SKM-1 treated with dmso at 0.1 percent for 144 hours (cell line): ENCODE results near the gene TCHHL1.
"Not testable (repeated sequence)": the region's sequence is repeated elsewhere in the genome, so short reads cannot be mapped to it uniquely, and the experiment has no call there.

Experiments used
- DNase-seq: peaks from one replicate; lab custom pipeline; 2025; ENCODE audit not compliant: unreplicated experiment; lab: John Stamatoyannopoulos, UW

Gene TCHHL1

DNA sequence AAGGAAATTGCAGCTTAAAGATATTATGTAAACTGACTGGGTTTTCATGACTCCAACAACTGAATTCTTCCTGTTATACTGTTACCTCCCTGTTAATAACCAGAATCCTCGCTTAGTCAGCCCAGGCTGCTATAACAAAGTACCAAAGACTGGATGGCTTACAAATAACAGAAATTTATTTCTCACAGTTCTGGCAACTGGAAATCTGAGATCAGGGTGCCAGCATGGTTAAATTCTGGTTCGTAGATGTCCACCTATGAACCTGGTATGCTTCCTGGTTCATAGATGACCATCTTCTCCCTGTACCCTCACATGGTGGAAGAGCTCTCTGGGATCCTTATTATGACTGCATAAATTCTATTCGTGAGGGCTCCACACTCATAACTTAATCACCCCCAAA lies 8.1 kb upstream of the TCHHL1 start:
- DNase-seq: no peak

DNA sequence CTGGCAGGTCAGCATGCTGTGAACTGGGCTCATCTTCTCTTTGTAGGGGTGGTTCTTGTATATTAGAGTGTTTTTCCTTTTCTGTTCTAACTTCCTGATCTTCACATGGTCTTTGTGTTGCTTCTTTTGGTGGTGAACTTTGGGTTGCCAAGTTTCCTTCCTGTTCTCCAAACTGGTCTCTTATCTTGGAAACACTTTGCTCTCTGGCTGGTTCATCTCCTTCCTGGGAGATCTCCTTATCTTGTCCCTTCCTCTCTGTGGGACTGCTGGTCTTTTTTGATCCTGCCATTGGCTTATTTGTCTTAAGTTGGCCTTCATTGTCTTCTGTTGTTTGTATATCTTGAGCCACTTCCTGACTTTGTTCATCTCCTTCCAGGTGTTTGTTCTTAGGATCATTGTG lies 2.1 kb downstream of the TCHHL1 start:
- DNase-seq: no peak

DNA sequence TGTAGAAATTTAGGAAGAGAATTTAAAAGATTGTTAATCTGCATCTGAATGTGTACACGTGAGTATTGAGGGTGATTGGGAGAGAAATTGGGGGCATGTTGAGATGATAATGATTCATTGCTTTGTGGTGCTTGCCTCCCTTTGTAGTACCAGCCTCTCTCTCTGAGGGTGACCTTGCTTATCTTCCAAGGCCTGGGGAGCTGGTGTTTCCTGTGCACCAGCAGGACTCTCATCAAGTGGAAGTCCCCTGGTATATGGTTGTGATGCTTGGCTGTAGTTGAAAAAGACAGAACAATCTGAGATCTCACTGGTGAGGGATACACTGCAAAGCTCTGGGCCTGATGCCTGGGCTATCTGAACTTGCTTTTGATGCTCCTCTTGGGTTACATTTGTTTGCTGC lies 4.0 kb downstream of the TCHHL1 start:
- DNase-seq: no peak

DNA sequence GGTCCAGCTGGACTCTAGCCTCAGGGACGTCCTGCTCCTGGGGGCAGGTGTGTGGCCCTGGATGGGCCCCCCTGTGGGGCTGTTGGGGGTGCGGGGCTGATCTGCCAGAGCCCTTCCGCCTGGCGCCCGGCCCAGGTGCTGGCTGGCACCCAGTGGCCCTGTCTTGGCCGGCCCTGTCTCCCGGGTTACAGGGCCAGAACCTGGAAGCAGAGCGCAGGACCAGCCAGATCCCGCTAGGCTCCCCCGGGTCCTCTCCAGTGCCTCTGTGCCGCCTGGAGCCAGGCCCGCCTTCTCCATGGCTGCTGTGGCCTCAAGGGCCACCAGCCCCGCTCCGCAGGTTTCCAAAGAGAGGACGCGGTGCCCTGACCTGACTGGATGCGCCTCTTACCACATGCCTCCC lies 7.8 kb downstream of the TCHHL1 start:
- DNase-seq: not testable (repeated sequence)

DNA sequence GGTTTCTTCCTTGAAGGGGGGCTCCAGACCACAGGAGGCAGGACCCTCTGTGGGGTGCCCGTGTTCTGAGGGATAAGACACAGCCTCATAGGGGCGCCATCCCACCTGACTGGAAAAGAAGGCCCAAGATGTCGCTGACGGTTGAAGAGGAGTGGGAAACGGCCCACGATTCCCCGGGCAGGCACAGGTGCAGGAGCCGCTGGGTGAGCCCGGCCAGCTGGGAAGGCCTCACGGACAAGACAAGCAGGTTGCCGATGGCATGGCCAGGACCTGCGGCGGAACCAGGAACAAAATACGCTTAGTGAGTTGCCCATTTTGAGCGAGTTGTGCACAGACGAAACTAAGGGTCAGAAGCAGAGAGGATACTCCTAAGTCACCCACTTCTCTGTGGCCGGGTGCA lies 8.4 kb downstream of the TCHHL1 start:
- DNase-seq: not testable (repeated sequence)

DNA sequence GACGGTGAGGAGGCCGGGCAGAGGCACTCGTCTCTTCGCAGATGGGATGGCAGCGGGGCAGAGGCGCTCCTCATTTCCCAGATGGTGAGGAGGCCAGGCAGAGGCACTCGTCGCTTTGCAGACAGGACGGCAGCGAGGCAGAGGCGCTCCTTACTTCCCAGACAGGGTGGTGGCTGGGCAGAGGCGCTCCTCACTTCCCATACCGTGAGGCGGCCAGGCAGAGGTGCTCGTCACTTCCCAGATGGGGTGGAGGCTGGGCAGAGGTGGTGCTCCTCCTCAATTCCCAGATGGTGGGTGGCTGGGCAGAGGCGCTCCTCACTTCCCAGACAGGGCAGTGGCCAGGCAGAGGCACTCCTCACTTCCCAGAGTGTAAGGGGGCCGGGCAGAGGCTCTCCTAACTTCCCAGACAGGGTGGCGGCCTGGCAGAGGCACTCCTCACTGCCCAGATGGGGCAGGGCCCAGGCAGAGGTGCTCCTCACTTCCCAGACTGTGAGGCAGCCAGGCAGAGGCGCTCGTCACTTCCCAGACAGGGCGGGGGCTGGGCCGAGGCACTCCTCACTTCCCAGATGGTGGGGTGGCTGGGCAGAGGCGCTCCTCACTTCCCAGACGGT lies 9.9 kb downstream of the TCHHL1 start:
- DNase-seq: no peak

DNA sequence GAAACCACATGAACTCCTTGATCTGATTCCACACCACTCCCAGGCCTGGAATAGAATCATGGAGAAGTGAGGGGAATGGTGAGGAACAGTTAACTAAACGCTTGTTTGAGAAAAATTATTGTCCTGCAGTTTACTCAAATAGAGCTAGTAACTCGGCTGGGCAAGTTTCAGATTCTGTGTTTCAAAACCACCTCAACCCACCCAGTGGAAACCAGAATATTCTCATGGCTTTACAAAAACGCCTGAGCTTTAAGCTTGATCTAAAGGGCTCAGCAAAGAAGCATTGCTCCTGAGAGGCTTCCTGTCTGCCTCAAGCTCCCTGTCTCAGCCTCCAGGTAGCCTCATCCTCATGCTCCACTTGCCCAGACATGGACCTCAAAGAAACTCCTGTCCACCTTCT lies 16.6 kb downstream of the TCHHL1 start:
- DNase-seq: no peak

DNA sequence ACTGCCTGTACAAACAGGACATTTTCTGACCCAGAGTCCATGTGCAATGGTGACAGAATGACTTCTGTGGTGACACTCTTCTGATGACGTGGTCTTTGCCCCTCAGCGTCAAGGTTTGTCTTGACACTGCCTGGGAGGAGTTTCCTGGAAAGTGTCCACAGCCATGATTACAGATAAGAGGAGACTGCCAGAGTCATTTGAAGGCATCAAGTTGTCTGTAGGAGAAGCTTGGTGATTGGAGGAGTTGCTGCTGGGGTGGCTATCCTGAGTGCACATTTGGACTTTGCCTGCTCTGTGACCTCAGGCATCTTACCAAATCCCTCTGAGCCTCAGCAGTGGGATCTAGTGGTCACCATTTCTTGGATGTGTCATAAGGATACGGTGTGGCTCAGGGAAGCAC lies 17.7 kb downstream of the TCHHL1 start:
- no peak for DNase-seq

DNA sequence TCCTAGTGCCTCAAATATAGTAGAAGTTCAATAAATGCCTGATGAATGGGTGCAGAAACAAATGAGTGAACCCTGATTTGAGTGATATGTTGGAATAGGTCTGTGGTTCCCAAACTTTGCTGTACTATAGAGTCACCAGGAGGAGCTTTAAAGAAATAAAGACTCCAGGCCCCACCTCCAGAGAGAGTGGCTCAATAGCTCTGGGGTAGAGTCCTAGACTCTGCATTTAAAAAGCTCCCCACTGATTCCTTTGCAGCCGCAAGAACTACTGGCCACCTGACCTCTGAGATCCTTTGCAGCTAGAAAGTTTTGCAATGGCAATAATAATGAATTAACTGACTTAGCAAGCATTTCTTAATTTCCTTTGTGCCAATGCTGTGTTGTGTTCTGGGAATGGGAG lies 20.9 kb downstream of the TCHHL1 start:
- DNase-seq: no peak

DNA sequence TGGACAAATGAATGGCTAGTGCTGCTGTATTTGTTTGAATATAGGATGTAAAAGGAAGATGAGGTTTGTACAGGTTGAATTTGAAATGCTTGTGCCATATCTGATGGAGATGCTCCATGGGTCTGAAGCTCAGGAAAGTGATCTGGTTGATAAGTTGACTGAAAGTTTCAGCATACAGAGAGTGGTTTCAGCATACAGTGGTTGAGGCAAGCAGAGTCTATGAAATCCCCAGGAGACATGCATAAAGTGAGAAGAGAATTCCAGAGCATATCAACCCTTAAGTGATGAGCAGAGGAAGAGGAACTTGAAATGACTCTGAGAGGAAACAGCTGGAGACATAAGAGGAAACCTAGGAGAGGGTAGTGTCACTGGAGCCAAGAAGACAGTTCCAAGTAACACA lies 21.7 kb downstream of the TCHHL1 start:
- DNase-seq: no peak

DNA sequence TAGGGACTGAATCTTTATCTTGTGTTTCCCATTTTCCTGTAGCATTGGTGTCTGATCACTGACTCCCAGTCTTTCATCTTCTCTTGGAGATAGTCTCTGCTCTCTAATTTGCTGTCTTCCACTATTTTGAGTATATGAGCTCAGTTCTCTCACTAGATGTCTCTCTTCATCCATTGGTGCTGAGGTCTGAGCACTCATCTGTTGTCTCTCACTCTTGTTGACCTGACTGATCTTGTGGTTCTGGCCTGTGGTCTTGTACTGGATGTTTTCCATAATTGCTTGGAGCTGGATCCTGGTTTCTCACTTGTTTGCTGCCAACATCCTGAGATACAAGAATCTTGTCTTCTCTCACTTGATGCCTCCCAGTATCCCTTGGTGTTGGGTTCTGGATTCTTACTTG lies 26.9 kb downstream of the TCHHL1 start:
- DNase-seq: no peak

DNA sequence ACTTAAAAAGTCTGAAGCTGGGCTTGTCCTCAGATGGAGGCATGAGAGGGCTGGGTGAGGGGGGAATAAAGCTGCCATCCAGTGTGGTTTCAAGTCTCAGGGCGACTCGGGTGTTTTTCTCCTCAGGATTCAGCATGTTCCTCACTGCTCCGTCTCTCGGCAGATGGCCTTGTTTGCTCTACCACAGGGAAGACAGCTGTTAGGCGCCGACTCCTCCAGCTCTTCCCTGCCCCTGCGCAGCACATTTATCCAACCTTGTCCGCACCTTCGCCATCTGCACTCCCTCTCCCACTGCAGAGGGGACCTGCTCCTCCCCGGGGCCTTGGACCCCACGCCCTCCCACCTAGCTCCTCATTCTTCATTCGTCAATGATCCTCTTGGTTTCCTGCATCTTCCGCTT lies 35.5 kb downstream of the TCHHL1 start:
- DNase-seq: no peak

DNA sequence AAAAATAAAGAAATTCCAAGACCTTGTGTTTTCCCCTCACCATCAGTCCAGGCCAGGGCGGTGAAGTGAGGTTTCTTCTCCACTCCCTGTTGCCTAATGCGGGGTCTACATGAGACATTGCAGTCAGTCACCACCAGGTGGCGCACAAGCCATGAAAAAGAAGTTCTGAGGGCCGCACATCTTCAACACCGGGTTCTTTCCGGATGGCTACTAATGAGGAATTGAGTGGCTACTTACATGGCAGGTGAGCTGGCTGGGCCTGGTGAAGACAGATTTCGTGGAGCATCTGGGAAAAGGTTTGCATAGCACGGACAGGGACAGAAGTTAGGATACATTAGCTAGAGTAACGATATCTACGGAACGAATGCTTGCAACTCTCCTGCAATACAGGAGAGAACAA lies 36.3 kb downstream of the TCHHL1 start:
- DNase-seq: peak; percentile 81

DNA sequence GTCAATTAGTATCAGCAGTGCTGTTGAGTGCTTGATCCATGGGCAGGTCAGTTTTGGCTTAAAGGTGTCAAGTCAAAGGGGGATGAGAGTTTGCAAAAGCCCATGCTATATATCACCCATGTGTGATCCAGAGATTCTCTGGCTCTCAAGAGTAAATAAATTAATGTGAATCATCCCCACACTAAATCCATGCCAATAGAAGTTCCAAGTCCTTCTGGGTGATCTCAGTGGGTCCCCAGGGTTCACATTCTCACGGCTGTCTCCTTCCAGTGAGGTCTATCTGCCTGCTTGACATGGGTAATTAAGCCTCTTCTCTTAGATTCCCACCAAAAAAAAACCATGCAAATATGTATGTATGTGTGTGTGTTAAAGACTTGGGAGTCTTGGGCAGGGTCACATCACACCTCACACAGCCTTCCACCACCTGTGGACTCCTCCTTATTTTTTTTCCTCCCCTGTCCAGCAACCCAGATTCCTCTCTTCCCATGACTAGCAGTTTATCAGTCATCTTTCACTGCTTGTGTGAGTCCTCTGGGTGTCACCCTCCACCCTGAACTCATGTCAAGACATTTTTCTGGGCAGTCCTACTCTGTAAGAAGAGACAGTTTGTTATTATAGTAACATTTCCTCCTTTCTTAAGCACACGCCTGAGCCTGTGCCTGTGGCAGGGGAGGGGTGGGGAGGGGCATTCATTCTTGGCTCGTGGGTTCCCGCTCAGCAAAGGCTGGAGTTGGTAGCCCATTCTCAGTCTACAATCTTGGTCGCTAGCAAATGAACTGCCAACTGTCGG lies 37.8 kb downstream of the TCHHL1 start:
- no peak for DNase-seq

DNA sequence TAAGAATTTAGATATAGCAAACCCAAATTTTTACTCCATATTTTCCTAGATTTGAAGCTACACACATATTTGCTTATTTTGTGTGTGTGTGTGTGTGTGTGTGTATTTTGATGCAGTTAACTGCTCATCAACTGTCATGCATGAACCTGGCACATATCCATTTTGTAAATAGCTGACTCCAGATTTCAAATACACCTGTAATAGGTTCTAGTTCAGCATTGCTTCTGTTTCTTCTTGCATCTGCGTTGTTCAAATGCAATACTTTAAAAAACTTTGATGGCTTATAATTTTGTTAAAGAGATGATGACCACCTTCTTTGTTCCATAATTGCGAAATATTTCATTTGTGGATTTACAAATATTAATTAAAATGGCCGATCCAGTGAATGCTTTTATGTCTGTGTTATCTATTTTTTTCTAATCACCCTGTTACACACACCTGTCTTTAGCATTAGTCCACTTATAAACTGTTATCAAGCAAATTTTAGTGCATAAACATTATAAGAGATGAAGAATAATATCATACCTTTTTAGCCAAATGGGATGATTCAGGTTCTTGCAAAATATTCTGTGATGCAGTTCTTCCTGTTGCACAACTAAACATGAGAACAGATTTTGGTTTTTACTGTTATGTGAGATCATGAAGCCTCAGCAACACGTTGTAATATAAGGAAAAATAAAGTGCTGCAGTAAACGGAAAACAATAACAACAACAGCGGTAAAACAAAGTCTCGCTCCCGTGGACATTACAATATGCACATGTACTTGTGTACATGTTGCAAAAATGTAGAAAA lies 39.4 kb downstream of the TCHHL1 start:
- DNase-seq: peak; percentile 66

DNA sequence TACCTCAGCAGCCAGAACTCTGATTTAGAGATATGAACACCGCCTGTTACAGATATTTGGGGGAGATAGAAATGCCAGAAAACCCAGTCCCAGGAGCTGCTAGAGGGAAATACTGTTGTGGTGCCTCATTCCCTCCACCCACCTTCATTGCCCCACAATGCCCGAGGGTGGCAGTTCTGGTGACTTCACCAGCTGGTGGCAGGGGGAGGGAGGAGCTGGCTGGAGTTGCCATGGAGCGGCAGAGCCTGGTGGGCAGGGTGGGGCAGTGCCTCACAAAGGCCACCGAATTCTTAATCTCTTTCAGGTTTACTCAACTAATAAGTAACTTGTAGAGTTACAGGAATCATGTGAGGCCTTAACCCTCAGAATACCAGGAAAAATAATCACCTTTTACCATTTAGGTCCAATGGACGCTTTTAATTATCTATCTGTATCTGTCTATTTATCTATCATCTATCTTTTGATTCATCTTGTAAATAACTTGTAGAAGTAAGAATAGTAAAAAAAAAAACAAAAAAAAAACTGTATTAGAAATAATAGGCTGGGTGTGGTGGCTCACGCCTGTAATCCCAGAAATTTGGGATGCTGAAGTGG lies 40.4 kb downstream of the TCHHL1 start:
- peak; percentile 89 for DNase-seq

DNA sequence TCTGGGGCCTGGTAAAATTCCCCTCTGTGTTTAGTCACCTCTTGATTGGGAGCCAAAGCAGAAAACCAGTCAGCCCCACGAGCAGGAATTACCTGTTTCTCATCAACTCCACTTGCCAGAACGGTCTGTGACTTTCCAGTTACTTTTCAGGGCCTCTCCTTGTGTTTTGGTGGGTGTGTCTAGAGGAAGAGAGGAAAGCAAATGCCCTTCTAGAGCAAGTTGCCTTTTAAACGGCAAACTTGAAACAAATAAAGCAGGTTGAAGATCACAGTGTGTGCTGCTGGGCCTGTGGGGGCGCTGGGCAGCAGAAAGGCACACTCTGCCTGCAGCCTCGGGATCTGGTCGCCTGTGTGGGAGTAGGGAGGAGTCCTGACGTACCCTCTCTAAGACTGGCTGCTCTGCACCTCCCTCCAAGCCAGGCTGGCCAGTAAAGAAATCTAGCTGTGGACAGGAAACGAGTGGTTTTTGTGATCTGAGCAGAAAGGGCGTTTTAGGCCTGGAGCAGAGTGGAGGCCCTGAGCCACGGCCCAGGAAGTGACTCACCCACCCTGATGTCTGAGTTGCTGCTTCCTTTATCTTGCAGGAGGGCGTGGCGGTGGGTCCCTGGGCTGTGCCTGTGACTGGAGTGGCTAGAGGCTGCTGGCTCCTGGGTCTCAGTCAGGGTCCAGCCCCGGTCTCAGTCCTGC lies 41.0 kb downstream of the TCHHL1 start:
- peak; percentile 100 for DNase-seq

DNA sequence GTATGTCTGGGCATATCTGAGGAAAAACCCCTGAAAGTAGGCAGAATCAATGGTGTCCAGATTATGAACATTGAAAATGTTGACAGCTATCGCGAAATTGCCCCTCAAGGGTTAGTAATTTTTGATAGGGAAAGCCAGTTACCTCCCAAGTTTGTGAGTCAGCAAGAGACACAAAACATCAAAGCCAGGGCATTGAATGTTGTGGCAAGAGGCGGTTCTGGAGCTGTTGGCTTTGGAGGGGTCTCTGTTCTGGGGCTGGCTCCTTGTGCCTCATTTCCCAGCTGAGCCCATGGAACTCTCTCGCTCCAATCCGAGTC lies 41.5 kb downstream of the TCHHL1 start:
- DNase-seq: no peak

DNA sequence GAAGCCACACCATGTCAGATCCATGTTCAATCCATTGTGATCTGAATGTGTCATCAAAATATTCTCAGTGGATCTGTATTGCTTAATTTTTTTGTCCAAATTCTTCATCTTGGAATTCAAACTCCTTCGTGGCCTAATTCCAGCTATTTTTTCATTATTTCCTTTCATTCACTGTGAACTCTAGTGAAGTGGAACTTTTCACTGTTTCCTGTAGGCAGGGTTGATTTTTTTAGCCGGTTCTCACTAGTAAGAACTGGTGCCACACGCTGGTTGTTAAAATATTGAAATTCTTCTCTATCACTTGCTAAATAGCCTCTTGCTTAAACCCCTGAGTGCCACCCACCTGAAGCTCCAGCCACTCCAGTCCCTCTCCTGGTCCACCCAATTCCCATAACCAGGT lies 44.5 kb downstream of the TCHHL1 start:
- no peak for DNase-seq

DNA sequence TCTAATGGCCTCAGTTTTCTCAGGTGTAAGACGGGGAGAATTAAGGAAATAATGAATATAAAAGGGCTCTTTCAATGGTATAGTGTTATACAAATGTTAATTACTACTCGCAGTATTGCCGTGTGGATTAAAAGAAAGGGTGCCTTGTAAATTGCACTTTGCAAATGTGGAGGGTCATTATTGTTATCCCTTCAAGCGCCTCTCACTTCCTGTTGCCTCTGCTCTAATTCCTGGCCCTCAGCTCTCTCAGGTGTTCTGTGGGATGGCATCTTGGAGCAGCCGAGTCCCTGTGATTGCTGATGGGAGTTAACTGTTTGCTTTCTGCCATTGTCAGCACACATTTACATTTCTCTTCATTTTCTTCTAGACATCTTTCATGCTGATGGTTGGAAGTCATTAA lies 45.0 kb downstream of the TCHHL1 start:
- no peak for DNase-seq

DNA sequence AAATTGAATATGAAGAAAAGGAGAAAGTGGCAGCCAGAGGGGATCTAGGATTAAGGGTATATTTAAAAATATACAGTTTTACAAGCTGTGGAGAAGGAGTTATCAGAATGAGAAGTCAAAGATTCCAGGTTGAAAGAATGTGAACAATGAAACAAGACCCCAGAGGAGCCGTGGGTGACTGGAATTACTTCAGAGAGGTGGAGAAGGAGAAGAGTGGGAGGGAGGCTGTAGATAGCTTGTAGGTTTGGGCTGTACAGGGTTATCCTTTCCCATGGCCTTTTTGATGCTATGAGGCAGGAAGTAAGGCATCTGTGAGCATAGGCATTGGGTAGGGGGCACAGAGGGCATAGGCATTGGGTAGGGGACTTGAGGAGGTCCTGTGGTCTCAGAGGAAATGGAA lies 46.8 kb downstream of the TCHHL1 start:
- no peak for DNase-seq
